Measurements from ENCODE around the gene MC1R.
A peak's percentile ranks its signal among the peaks of the same experiment; 100 is the strongest.

DNA sequence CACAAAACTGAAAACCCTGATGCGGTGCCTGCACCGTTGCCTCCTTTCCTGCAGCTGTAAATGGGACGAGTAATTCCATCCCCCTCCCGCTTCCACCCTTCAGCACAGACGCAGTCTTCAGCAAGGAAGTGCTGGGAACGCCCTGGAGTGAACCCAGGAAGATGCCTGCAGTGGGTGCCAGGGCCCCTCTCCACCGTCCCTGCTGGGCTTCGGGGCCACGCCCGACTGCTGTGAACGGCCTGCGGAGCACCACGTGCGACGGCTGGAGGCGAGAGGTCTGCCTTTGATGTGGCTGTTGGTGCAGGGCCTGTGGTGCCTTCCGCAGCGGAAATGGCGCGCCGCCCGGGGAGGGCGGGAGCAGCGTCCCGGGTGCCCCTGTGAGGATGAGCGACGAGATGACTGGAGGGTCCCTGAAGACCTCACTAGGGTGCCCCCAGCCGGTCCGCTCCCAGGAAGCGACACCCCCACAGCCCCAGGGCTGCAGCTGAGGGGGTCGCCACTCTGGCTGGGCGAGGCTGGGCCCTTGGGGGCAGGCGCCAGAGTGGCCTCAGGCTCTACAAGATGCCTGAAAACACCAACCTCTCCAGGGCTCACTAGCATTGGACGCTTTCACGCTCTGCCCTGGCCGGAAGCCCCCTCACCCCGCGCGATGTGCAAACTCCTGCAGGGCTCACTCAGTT is 749 bp upstream of the MC1R start:
- TF ChIP-seq, protein P1, sequence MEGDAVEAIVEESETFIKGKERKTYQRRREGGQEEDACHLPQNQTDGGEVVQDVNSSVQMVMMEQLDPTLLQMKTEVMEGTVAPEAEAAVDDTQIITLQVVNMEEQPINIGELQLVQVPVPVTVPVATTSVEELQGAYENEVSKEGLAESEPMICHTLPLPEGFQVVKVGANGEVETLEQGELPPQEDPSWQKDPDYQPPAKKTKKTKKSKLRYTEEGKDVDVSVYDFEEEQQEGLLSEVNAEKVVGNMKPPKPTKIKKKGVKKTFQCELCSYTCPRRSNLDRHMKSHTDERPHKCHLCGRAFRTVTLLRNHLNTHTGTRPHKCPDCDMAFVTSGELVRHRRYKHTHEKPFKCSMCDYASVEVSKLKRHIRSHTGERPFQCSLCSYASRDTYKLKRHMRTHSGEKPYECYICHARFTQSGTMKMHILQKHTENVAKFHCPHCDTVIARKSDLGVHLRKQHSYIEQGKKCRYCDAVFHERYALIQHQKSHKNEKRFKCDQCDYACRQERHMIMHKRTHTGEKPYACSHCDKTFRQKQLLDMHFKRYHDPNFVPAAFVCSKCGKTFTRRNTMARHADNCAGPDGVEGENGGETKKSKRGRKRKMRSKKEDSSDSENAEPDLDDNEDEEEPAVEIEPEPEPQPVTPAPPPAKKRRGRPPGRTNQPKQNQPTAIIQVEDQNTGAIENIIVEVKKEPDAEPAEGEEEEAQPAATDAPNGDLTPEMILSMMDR (IDR thresholded peaks at IDR 0.05) = no peak
- no peak for TF ChIP-seq FOXJ3 (CRISPR knock-in tag; IDR thresholded peaks at IDR 0.05; ENCODE audit: borderline replicate concordance)
- TF ChIP-seq, protein P2, sequence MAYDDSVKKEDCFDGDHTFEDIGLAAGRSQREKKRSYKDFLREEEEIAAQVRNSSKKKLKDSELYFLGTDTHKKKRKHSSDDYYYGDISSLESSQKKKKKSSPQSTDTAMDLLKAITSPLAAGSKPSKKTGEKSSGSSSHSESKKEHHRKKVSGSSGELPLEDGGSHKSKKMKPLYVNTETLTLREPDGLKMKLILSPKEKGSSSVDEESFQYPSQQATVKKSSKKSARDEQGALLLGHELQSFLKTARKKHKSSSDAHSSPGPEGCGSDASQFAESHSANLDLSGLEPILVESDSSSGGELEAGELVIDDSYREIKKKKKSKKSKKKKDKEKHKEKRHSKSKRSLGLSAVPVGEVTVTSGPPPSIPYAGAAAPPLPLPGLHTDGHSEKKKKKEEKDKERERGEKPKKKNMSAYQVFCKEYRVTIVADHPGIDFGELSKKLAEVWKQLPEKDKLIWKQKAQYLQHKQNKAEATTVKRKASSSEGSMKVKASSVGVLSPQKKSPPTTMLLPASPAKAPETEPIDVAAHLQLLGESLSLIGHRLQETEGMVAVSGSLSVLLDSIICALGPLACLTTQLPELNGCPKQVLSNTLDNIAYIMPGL (CRISPR knock-in tag; IDR thresholded peaks at IDR 0.05) = peak; percentile 74
- TF ChIP-seq, protein P3, sequence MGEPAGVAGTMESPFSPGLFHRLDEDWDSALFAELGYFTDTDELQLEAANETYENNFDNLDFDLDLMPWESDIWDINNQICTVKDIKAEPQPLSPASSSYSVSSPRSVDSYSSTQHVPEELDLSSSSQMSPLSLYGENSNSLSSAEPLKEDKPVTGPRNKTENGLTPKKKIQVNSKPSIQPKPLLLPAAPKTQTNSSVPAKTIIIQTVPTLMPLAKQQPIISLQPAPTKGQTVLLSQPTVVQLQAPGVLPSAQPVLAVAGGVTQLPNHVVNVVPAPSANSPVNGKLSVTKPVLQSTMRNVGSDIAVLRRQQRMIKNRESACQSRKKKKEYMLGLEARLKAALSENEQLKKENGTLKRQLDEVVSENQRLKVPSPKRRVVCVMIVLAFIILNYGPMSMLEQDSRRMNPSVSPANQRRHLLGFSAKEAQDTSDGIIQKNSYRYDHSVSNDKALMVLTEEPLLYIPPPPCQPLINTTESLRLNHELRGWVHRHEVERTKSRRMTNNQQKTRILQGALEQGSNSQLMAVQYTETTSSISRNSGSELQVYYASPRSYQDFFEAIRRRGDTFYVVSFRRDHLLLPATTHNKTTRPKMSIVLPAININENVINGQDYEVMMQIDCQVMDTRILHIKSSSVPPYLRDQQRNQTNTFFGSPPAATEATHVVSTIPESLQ (CRISPR knock-in tag; IDR thresholded peaks at IDR 0.05) = no peak
- TF ChIP-seq, protein P4, sequence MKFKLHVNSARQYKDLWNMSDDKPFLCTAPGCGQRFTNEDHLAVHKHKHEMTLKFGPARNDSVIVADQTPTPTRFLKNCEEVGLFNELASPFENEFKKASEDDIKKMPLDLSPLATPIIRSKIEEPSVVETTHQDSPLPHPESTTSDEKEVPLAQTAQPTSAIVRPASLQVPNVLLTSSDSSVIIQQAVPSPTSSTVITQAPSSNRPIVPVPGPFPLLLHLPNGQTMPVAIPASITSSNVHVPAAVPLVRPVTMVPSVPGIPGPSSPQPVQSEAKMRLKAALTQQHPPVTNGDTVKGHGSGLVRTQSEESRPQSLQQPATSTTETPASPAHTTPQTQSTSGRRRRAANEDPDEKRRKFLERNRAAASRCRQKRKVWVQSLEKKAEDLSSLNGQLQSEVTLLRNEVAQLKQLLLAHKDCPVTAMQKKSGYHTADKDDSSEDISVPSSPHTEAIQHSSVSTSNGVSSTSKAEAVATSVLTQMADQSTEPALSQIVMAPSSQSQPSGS (CRISPR knock-in tag; IDR thresholded peaks at IDR 0.05; ENCODE audit: borderline replicate concordance, low read depth) = no peak
- TF ChIP-seq RELA (CRISPR knock-in tag; IDR thresholded peaks at IDR 0.05; ENCODE audit: borderline replicate concordance) = no peak
- TF ChIP-seq, protein P5, sequence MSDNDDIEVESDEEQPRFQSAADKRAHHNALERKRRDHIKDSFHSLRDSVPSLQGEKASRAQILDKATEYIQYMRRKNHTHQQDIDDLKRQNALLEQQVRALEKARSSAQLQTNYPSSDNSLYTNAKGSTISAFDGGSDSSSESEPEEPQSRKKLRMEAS (CRISPR knock-in tag; IDR thresholded peaks at IDR 0.05) = peak; percentile 96
- TF ChIP-seq, protein P6, sequence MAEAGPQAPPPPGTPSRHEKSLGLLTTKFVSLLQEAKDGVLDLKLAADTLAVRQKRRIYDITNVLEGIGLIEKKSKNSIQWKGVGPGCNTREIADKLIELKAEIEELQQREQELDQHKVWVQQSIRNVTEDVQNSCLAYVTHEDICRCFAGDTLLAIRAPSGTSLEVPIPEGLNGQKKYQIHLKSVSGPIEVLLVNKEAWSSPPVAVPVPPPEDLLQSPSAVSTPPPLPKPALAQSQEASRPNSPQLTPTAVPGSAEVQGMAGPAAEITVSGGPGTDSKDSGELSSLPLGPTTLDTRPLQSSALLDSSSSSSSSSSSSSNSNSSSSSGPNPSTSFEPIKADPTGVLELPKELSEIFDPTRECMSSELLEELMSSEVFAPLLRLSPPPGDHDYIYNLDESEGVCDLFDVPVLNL (CRISPR knock-in tag; IDR thresholded peaks at IDR 0.05; ENCODE audit: borderline replicate concordance, low read depth) = 0 out of 2 replicates have a peak, but pooled peaks have one; percentile 24
- TF ChIP-seq, protein P7, sequence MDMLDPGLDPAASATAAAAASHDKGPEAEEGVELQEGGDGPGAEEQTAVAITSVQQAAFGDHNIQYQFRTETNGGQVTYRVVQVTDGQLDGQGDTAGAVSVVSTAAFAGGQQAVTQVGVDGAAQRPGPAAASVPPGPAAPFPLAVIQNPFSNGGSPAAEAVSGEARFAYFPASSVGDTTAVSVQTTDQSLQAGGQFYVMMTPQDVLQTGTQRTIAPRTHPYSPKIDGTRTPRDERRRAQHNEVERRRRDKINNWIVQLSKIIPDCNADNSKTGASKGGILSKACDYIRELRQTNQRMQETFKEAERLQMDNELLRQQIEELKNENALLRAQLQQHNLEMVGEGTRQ (CRISPR knock-in tag; IDR thresholded peaks at IDR 0.05) = peak; percentile 62
- TF ChIP-seq ESRRA (CRISPR knock-in tag; IDR thresholded peaks at IDR 0.05; ENCODE audit: borderline replicate concordance) = no peak

Data from WTC11 (cell line).